ENCODE data around the gene SLC39A11. TPM values are rescaled to one million over a fixed set of nuclear protein-coding genes. Genes with fewer than 3 reads are reported as not detected.

SLC39A11 gene
- total RNA-seq, 1 experiment from 2014 or later = 18.9 TPM

GRCh38 chr17:72934927-72935326, 157.6 kb downstream of the SLC39A11 start:
- H3K27ac Mint-ChIP-seq = no peak overlapping the region
- ATAC-seq (no peak), DNase-seq (ENCODE audit: low spot score) (no peak)
- ChIA-PET POLR2A (no interaction called here), CTCF (no interaction called here)
- no peaks in the 10 kb centered on the region for H3K36me3 Mint-ChIP-seq
- H3K9me3 Mint-ChIP-seq = peaks cover 3% of the 10 kb centered on the region; the same call in 1 of the 2 replicates
- peaks cover 16% of the 10 kb centered on the region for H3K4me1 Mint-ChIP-seq
- no peak overlapping the region for H3K4me3 Mint-ChIP-seq
- H3K27me3 Mint-ChIP-seq (ENCODE audit: low read depth) = no peaks in the 10 kb centered on the region
- TF ChIP-seq IRF2 (CRISPR knock-in tag; IDR thresholded peaks at IDR 0.05; ENCODE audit: borderline replicate concordance, low read depth) (no peak), TEAD4 (CRISPR knock-in tag; IDR thresholded peaks at IDR 0.05) (no peak), ATF3 (CRISPR knock-in tag; conservative IDR thresholded peaks at IDR 0.05) (no peak), ZNF281 (CRISPR knock-in tag; IDR thresholded peaks at IDR 0.05) (no peak), SOX15 (CRISPR knock-in tag; IDR thresholded peaks at IDR 0.05) (no peak), GABPB1 (CRISPR knock-in tag; IDR thresholded peaks at IDR 0.05) (no peak), RELA (CRISPR knock-in tag; IDR thresholded peaks at IDR 0.05; ENCODE audit: borderline replicate concordance) (no peak), FOXK1 (CRISPR knock-in tag; IDR thresholded peaks at IDR 0.05) (no peak), ESRRA (CRISPR knock-in tag; IDR thresholded peaks at IDR 0.05; ENCODE audit: borderline replicate concordance) (no peak)

- no peaks in the 10 kb centered on the region for H3K4me1 Mint-ChIP-seq
- DNase-seq (ENCODE audit: low spot score) = no peak
- H3K36me3 Mint-ChIP-seq = no peaks in the 10 kb centered on the region
- ChIA-PET CTCF (no interaction called here), POLR2A (no interaction called here)
- no peak for TF ChIP-seq GTF2I (CRISPR knock-in tag; conservative IDR thresholded peaks at IDR 0.05)
- TF ChIP-seq HMGXB4 (CRISPR knock-in tag; IDR thresholded peaks at IDR 0.05) = no peak
- no peak for TF ChIP-seq RELA (CRISPR knock-in tag; IDR thresholded peaks at IDR 0.05; ENCODE audit: borderline replicate concordance)
- no peak for TF ChIP-seq E2F1 (CRISPR knock-in tag; IDR thresholded peaks at IDR 0.05)
- no peak for TF ChIP-seq IRF1 (CRISPR knock-in tag; IDR thresholded peaks at IDR 0.05)
- no peak for TF ChIP-seq ATF6 (CRISPR knock-in tag; IDR thresholded peaks at IDR 0.05)
- no peak for TF ChIP-seq JAZF1 (CRISPR knock-in tag; IDR thresholded peaks at IDR 0.05)
- H3K9me3 Mint-ChIP-seq = peaks cover 3% of the 10 kb centered on the region; the same call in 1 of the 2 replicates
- no peak for ATAC-seq
- no peaks in the 10 kb centered on the region for H3K27me3 Mint-ChIP-seq (ENCODE audit: low read depth)
- H3K4me3 Mint-ChIP-seq = no peak overlapping the region
- no peak overlapping the region for H3K27ac Mint-ChIP-seq
Observed at GRCh38 chr17:72931635-72932034, 160.9 kb downstream of the SLC39A11 start.
